ENCODE results near the gene NRCAM.

- no peak for TF ChIP-seq POLR2A (IDR thresholded peaks at IDR 0.05)
- TF ChIP-seq CTCF (IDR thresholded peaks at IDR 0.05) = no peak
Measured at GRCh38 chr7:108404509-108405420, 51.5 kb downstream of the NRCAM start.
